ENCODE measurements around the gene DCP2.

DNA sequence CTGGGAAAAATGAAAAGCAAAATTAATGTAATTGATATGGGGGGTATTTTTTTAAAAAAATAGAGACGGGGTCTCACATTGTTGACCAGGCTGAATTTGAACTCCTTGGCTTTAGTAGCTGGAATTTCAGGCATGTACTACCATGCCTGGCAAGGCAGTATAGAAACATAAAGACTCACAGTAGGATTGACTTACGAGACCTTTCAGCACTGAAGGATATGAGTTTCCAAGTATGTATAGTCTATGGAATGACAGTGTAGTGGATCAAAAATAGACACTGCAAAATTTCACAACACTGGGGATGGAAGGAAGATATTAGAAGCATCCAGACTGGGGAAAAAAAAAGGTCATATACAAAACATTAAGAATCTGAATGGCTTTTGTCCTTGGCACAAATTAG, 6.8 kb downstream of the DCP2 start:
- TF ChIP-seq, protein P1, sequence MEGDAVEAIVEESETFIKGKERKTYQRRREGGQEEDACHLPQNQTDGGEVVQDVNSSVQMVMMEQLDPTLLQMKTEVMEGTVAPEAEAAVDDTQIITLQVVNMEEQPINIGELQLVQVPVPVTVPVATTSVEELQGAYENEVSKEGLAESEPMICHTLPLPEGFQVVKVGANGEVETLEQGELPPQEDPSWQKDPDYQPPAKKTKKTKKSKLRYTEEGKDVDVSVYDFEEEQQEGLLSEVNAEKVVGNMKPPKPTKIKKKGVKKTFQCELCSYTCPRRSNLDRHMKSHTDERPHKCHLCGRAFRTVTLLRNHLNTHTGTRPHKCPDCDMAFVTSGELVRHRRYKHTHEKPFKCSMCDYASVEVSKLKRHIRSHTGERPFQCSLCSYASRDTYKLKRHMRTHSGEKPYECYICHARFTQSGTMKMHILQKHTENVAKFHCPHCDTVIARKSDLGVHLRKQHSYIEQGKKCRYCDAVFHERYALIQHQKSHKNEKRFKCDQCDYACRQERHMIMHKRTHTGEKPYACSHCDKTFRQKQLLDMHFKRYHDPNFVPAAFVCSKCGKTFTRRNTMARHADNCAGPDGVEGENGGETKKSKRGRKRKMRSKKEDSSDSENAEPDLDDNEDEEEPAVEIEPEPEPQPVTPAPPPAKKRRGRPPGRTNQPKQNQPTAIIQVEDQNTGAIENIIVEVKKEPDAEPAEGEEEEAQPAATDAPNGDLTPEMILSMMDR (IDR thresholded peaks at IDR 0.05; ENCODE audit: low read depth, low read length) = no peak
- no peak for TF ChIP-seq POLR2A (IDR thresholded peaks at IDR 0.05; ENCODE audit: extremely low read depth, insufficient read length)
- no peak for TF ChIP-seq MAX (IDR thresholded peaks at IDR 0.05; ENCODE audit: low read depth, low read length)
